Activated CD4-positive, alpha-beta T cell treated with anti-CD3 and anti-CD28 coated beads, Interleukin-2, amount 10 ng/mL, durations not matched to agents 24 days and 14 days (primary cell): ENCODE measurements around the gene CCDC30. TPM values are rescaled to one million over a fixed set of nuclear protein-coding genes. Genes with fewer than 3 reads are reported as not detected.
"Not testable (repeated sequence)": the region's sequence is repeated elsewhere in the genome, so short reads cannot be mapped to it uniquely, and the experiment has no call there.

Experiments
- DNase-seq: peaks from one replicate; pipeline ENCODE4 v3.0.0; 2022
- H3K27ac Mint-ChIP-seq: one replicate; pipeline ENCODE4 v1.8.0; 2022; ENCODE audit warnings: mild to moderate bottlenecking, mixed read lengths
- H3K27me3 Mint-ChIP-seq: one replicate; pipeline ENCODE4 v1.8.0; 2022; ENCODE audit warnings: mixed read lengths
- H3K36me3 Mint-ChIP-seq: one replicate; pipeline ENCODE4 v1.8.0; 2022; ENCODE audit warnings: low read depth, mild to moderate bottlenecking, mixed read lengths
- H3K4me1 Mint-ChIP-seq: one replicate; pipeline ENCODE4 v1.8.0; 2021; ENCODE audit warnings: mixed read lengths
- H3K4me3 Mint-ChIP-seq: one replicate; pipeline ENCODE4 v1.8.0; 2022; ENCODE audit warnings: mild to moderate bottlenecking, moderate library complexity, mixed read lengths
- H3K9me3 Mint-ChIP-seq: one replicate; pipeline ENCODE4 v1.8.0; 2021; ENCODE audit warnings: mixed read lengths
- intact Hi-C: fragments of 100-400 bp; cut with micrococcal nuclease; formaldehyde crosslinking; loops from one replicate; pipeline ENCODE4 v1.15.1; 2023
- total RNA-seq: library from RNA; stranded (reverse); gene quantifications from 2 replicates; pipeline ENCODE4 v1.2.3, GENCODE V29; 2022

Gene CCDC30
- total RNA-seq, 1 donor from 2014 or later, result 0.68 TPM

GRCh38 chr1:42658877-42659337 lies 195.8 kb downstream of the CCDC30 start:
- Mint-ChIP-seq H3K4me3 (peak overlapping the region; percentile 97), H3K9me3 (no peaks in the 10 kb centered on the region), H3K27ac (peak overlapping the region; percentile 98), H3K4me1 (peaks cover 37% of the 10 kb centered on the region), H3K36me3 (peaks cover 32% of the 10 kb centered on the region), H3K27me3 (no peaks in the 10 kb centered on the region)
- intact Hi-C loops, result loop anchor here (1.0 to 10.0 kb wide), 4 partner anchors 23 to 266 kb away; partner anchors contain the start of genes PPCS, YBX1 and ZMYND12
- DNase-seq, result peak; percentile 60

GRCh38 chr1:42660907-42661500 lies 197.9 kb downstream of the CCDC30 start:
- intact Hi-C loops, result loop anchor here (1.0 kb wide), 1 partner anchor 20 kb away; no protein-coding TSS in a partner anchor
- Mint-ChIP-seq H3K9me3 (no peaks in the 10 kb centered on the region), H3K27ac (peak overlapping the region; percentile 64), H3K4me3 (peak overlapping the region; percentile 55), H3K4me1 (peaks cover 38% of the 10 kb centered on the region), H3K36me3 (peaks cover 49% of the 10 kb centered on the region), H3K27me3 (no peaks in the 10 kb centered on the region)
- DNase-seq, result peak; percentile 76

DNA sequence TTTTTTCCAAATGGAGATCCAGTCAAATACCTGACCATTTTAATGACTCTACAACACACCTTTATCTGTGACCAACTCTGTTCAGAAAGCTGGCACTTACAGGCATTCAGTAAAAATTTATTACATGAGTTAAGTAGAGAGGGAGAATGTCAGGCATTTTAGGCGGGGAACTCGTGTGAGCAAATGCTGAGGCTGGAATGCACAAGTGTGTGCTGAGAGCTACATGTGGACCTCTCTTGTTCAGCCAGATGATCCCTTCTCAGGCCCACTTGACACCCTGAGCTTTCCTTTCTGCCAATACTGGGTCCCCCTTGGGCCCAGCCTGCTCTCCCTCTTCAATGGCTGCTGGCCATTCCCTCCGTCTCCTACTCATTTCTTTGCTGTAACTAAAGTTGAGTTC lies 206.8 kb downstream of the CCDC30 start:
- intact Hi-C loops, result no loop called here
- Mint-ChIP-seq H3K4me3 (no peak overlapping the region), H3K27me3 (no peaks in the 10 kb centered on the region), H3K4me1 (peaks cover 3% of the 10 kb centered on the region), H3K27ac (no peak overlapping the region), H3K9me3 (no peaks in the 10 kb centered on the region), H3K36me3 (peaks cover 62% of the 10 kb centered on the region)
- DNase-seq, result no peak

- no peak for DNase-seq
- H3K4me1 Mint-ChIP-seq, result peaks cover 3% of the 10 kb centered on the region
- H3K36me3 Mint-ChIP-seq, result peaks cover 64% of the 10 kb centered on the region
Observed at GRCh38 chr1:42670425-42670824, 207.3 kb downstream of the CCDC30 start.

GRCh38 chr1:42674214-42674613 lies 211.1 kb downstream of the CCDC30 start:
- Mint-ChIP-seq H3K4me1 (peaks cover 2% of the 10 kb centered on the region), H3K36me3 (peaks cover 48% of the 10 kb centered on the region), H3K27me3 (no peaks in the 10 kb centered on the region), H3K9me3 (no peaks in the 10 kb centered on the region), H3K27ac (no peak overlapping the region), H3K4me3 (no peak overlapping the region)
- DNase-seq, result no peak
- intact Hi-C loops, result no loop called here

More at GRCh38 chr1:42670425-42670824, 207.3 kb downstream of the CCDC30 start:
- H3K27me3 Mint-ChIP-seq, result no peaks in the 10 kb centered on the region
- intact Hi-C loops, result no loop called here
- no peaks in the 10 kb centered on the region for H3K9me3 Mint-ChIP-seq
- H3K27ac Mint-ChIP-seq, result no peak overlapping the region
- no peak overlapping the region for H3K4me3 Mint-ChIP-seq

DNA sequence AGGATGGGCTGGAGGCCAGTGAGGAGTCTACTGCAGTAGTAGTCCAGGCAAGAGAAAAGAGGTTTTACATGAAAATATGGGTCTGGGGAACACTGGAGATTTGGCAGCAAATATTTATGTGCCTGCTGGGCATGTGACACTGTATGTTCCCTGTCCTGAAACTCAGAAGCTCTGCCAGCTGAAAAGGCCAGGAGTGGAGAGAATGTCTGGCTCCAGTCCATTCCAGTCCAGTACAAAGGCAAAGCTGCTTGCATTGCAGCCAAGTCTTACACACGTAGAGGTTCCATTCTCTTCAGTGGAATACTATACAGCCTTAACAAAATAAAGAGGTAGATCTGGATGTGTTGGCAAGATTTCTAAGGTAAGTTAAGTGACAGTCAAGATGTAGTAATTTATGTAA lies 211.6 kb downstream of the CCDC30 start:
- Mint-ChIP-seq H3K9me3 (no peaks in the 10 kb centered on the region), H3K36me3 (peaks cover 46% of the 10 kb centered on the region), H3K4me3 (no peak overlapping the region), H3K27ac (no peak overlapping the region), H3K27me3 (no peaks in the 10 kb centered on the region), H3K4me1 (peaks cover 2% of the 10 kb centered on the region)
- intact Hi-C loops, result no loop called here
- no peak for DNase-seq

DNA sequence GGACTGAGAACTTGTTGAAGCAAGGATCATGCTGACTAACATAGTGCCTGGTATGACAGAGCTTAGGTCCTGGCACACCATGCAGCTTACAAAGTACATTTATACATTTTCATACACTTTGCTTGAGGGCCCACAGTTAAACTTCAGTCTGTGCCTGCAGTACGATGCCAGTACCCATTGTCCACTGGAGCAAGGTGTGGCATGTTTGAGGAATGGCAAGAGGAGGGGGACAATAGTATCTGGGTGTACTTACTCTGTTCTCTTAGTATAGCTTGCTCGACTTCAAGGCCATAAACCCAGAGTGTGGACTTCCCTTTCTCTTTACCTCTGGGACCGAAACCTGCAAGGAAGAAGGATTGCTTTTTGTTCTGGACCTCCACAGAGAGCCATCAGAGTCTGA lies 212.4 kb downstream of the CCDC30 start:
- peaks cover 7% of the 10 kb centered on the region for H3K4me1 Mint-ChIP-seq
- H3K36me3 Mint-ChIP-seq, result peaks cover 40% of the 10 kb centered on the region
- H3K9me3 Mint-ChIP-seq, result no peaks in the 10 kb centered on the region
- no peak overlapping the region for H3K27ac Mint-ChIP-seq
- H3K27me3 Mint-ChIP-seq, result no peaks in the 10 kb centered on the region
- no peak overlapping the region for H3K4me3 Mint-ChIP-seq
- intact Hi-C loops, result no loop called here
- no peak for DNase-seq

GRCh38 chr1:42676534-42677087 lies 213.5 kb downstream of the CCDC30 start:
- no peaks in the 10 kb centered on the region for H3K27me3 Mint-ChIP-seq
- peaks cover 16% of the 10 kb centered on the region for H3K4me1 Mint-ChIP-seq
- H3K9me3 Mint-ChIP-seq, result no peaks in the 10 kb centered on the region
- intact Hi-C loops, result no loop called here
- peaks cover 39% of the 10 kb centered on the region for H3K36me3 Mint-ChIP-seq
- DNase-seq, result no peak
- no peak overlapping the region for H3K4me3 Mint-ChIP-seq
- H3K27ac Mint-ChIP-seq, result no peak overlapping the region

- intact Hi-C loops, result no loop called here
- Mint-ChIP-seq H3K4me3 (peak overlapping the region; percentile 8), H3K27ac (no peak overlapping the region), H3K36me3 (peaks cover 47% of the 10 kb centered on the region), H3K9me3 (no peaks in the 10 kb centered on the region), H3K4me1 (peaks cover 30% of the 10 kb centered on the region), H3K27me3 (no peaks in the 10 kb centered on the region)
- DNase-seq, result no peak
Observed at GRCh38 chr1:42679364-42679983, 216.4 kb downstream of the CCDC30 start.

DNA sequence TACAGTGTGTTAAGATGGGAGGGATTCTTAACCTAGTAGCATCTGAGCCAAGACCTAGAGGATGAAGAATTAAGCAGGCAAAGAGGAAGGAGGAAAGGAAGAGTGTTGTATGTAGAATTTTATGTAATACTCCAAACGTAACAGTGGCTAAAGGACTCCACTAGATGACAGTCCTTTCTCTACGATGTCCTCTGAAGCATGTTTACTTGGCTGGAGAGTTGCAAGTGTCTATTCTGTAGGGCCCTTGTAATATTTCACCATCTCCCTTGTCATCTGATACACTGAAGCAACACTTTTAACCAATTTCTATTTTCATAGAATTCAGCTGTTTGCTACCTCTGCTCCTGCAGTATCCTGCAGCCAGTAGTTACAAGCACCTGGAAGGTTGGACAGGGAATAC lies 217.0 kb downstream of the CCDC30 start:
- H3K36me3 Mint-ChIP-seq, result peaks cover 47% of the 10 kb centered on the region
- no peak for DNase-seq
- H3K9me3 Mint-ChIP-seq, result no peaks in the 10 kb centered on the region
- peak overlapping the region; percentile 36 for H3K4me3 Mint-ChIP-seq
- H3K4me1 Mint-ChIP-seq, result peaks cover 35% of the 10 kb centered on the region
- H3K27ac Mint-ChIP-seq, result no peak overlapping the region
- intact Hi-C loops, result loop anchor here (5.0 to 10.0 kb wide), 4 partner anchors 165 to 343 kb away; partner anchors contain the start of genes FOXJ3, SLC2A1 and ZNF691
- H3K27me3 Mint-ChIP-seq, result no peaks in the 10 kb centered on the region

DNA sequence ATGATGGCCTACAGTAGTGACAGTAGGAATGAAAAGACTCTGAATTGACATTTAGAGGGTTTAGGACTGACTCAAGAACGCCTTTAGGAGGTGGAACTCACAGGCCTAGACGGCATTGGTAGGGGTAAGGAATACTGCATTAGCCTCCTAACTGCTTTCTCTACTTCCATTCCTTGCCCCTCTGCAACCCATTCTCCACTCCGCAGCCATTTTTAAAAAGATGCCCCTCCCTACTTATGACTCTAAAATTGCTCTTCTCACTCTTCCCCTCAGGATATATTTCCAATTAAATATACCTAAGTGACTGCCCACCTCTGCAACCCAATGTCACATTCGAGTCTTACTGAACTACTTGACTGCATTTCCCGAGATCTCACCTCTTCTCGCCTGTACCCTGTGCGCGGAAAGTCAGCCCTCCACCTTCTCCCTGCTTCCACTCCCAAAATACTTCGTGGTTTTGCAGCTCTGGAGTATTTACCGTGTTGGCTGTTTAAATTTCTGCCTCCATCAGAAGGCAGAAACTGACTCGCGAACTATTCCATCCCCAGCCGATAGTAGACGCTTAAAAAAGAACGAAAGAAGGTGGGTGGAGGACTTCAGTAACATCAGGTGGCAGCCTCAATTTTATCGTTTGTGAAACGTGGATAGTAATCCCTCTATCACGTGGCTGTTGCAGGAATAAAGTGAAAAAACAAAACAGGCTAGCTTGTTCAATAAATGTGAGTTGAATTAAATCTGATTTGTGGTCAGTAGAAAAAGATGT lies 218.0 kb downstream of the CCDC30 start:
- Mint-ChIP-seq H3K27ac (peak overlapping the region; percentile 98), H3K27me3 (no peaks in the 10 kb centered on the region), H3K4me3 (peak overlapping the region; percentile 91), H3K9me3 (no peaks in the 10 kb centered on the region), H3K4me1 (peaks cover 43% of the 10 kb centered on the region), H3K36me3 (peaks cover 48% of the 10 kb centered on the region)
- DNase-seq, result peak; percentile 73
- intact Hi-C loops, result loop anchor here (1.0 to 10.0 kb wide), 5 partner anchors 20 to 344 kb away; partner anchors contain the start of genes FOXJ3, SLC2A1 and ZNF691

DNA sequence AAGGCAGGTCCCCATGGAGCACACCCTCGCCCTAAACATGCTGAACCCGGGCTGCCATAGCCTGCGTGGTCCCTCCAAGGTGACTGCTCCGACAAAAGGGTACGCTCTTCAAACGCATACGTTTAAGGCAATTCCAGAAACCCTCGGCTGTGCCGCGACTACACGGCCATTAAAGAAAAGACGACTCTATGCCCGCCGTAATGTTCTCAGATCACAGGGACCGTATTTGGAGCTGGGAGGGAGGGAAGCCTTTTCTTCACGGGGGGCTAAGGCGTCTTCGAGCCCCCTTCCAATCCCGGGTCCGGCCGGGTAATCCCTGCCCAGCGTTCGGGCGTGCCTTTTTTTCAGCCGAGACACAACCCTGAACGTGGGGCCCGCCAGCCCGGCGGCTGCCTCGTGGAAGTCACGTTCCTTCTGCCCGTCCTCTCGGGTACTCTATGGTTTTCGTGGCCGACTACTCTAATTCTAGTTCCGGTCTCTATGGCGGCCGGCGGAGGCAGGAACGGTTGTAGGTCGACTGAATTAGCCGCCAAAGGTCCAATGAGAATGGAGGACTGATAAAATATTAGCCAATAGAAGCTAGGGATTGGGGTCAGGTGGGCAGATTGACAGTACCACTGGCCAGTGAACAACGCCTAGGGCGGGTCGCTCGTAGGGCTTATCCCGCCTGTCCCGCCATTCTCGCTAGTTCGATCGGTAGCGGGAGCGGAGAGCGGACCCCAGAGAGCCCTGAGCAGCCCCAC lies 218.8 kb downstream of the CCDC30 start, which contains the start of gene YBX1:
Gene YBX1, plus strand, starts transcription at position 678 of the 743 bp plus-strand sequence. CDS start 148 bp downstream, outside the sequence.
- Mint-ChIP-seq H3K36me3 (peaks cover 50% of the 10 kb centered on the region), H3K9me3 (no peaks in the 10 kb centered on the region), H3K27ac (peak within 1 kb of the TSS; percentile 98), H3K4me3 (peak within 1 kb of the TSS; percentile 94), H3K27me3 (no peaks in the 10 kb centered on the region), H3K4me1 (peaks cover 50% of the 10 kb centered on the region)
- DNase-seq, result peak; percentile 98
- intact Hi-C loops, result loop anchor here (1.0 to 10.0 kb wide), 8 partner anchors 21 to 345 kb away; partner anchors contain the start of genes C1orf50, CCDC30, FOXJ3 and P3H1

DNA sequence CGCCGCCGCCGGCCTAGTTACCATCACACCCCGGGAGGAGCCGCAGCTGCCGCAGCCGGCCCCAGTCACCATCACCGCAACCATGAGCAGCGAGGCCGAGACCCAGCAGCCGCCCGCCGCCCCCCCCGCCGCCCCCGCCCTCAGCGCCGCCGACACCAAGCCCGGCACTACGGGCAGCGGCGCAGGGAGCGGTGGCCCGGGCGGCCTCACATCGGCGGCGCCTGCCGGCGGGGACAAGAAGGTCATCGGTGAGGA lies 219.3 kb downstream of the CCDC30 start:
- intact Hi-C loops, result loop anchor here (1.0 to 10.0 kb wide), 7 partner anchors 24 to 345 kb away; partner anchors contain the start of genes C1orf50, CCDC30, FOXJ3 and P3H1
- peak overlapping the region; percentile 98 for H3K27ac Mint-ChIP-seq
- H3K4me1 Mint-ChIP-seq, result peaks cover 53% of the 10 kb centered on the region
- H3K27me3 Mint-ChIP-seq, H3K9me3 Mint-ChIP-seq, DNase-seq: not testable (repeated sequence)
- H3K4me3 Mint-ChIP-seq, result peak overlapping the region; percentile 91
- peaks cover 54% of the 10 kb centered on the region for H3K36me3 Mint-ChIP-seq
